Measurements from ENCODE around the gene RAMAC.
"Not testable (repeated sequence)": the region's sequence is repeated elsewhere in the genome, so short reads cannot be mapped to it uniquely, and the experiment has no call there.

RAMAC gene

DNA sequence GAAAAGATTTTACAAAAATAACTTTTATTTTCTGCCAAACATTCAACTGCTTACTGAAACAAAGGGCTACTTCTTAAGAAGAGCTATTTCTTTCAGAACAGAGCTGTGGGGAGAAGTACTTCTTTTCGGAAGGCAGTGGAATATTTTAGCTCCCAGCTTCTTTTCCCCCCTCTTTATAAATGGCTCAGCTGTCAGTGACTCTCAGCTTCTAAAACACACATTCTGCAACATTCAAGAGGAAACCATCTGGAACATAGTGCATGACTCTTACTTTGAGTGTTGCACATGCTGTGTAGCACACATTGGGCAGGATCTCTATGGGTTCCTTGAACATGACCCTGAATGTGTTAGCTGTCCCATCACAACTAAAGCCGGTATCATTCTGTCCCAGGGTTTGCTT lies 32.4 kb downstream of the RAMAC start:
- TF ChIP-seq, protein P1, sequence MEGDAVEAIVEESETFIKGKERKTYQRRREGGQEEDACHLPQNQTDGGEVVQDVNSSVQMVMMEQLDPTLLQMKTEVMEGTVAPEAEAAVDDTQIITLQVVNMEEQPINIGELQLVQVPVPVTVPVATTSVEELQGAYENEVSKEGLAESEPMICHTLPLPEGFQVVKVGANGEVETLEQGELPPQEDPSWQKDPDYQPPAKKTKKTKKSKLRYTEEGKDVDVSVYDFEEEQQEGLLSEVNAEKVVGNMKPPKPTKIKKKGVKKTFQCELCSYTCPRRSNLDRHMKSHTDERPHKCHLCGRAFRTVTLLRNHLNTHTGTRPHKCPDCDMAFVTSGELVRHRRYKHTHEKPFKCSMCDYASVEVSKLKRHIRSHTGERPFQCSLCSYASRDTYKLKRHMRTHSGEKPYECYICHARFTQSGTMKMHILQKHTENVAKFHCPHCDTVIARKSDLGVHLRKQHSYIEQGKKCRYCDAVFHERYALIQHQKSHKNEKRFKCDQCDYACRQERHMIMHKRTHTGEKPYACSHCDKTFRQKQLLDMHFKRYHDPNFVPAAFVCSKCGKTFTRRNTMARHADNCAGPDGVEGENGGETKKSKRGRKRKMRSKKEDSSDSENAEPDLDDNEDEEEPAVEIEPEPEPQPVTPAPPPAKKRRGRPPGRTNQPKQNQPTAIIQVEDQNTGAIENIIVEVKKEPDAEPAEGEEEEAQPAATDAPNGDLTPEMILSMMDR (IDR thresholded peaks at IDR 0.05; ENCODE audit: borderline replicate concordance, control extremely low read depth, extremely low read depth, insufficient read depth, missing control alignments) = no peak

DNA sequence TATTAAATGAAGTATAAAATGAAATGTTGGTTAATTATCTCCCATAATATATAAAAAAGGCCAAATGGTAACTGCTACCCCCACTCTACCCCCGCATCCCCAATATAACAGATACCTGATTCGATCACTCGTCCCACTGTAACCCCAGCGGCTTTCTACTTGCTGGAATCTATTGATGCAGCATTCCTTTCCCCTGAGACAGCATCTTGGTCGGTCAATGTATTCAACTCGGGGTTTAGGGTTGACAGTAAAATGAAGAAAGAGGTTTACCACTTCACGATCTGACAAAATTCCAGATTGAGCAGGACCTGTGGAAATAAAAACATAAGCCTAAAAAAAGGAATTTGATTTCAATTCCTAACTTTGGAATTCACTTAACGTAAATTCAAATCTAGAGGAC lies 44.0 kb downstream of the RAMAC start:
- DNase-seq (ENCODE audit: low spot score) = no peak
- TF ChIP-seq, protein P1 (IDR thresholded peaks at IDR 0.05; ENCODE audit: borderline replicate concordance, control extremely low read depth, extremely low read depth, insufficient read depth, missing control alignments) = no peak
- in situ Hi-C loops (cut with MboI; ENCODE audit: low sequenced_read_pairs, unreplicated experiment) = no loop called here

More for the DNA sequence above, 32.4 kb downstream of the RAMAC start:
- in situ Hi-C loops (cut with MboI; ENCODE audit: low sequenced_read_pairs, unreplicated experiment) = no loop called here
- DNase-seq (ENCODE audit: low spot score) = no peak

DNA sequence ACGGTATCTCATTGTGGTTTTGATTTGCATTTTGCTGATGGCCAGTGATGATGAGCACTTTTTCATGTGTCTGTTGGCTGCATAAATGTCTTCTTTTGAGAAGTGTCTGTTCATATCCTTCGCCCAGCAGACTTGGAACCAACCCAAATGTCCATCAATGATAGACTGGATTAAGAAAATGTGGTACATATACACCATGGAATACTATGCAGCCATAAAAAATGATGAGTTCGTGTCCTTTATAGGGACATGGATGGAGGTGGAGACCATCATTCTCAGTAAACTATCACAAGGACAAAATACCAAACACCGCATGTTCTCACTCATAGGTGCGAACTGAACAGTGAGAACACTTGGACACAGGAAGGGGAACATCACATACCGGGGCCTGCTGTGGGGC lies 45.2 kb downstream of the RAMAC start:
- in situ Hi-C loops (cut with MboI; ENCODE audit: low sequenced_read_pairs, unreplicated experiment); DNase-seq (ENCODE audit: low spot score): not testable (repeated sequence)

DNA sequence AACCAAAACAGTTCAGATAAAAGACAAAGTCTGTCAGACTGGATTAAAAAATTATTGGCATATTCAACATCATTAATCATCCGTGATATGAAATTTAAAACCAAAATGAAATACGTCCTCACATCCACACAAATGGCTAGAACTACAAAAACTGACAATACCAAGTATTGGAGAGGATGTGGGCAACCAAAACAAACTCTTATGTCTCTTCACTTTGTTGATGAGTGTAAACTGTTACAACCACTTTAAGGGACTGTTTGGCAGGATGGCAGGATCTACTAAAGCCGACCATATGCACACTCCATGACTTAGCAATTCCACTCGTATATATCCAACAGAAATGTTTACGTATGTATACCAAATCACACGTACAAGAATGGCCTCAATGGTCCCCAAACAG lies 50.2 kb downstream of the RAMAC start:
- no peak for DNase-seq (ENCODE audit: low spot score)
- TF ChIP-seq, protein P1 (IDR thresholded peaks at IDR 0.05; ENCODE audit: borderline replicate concordance, control extremely low read depth, extremely low read depth, insufficient read depth, missing control alignments) = no peak
- in situ Hi-C loops (cut with MboI; ENCODE audit: low sequenced_read_pairs, unreplicated experiment) = no loop called here

DNA sequence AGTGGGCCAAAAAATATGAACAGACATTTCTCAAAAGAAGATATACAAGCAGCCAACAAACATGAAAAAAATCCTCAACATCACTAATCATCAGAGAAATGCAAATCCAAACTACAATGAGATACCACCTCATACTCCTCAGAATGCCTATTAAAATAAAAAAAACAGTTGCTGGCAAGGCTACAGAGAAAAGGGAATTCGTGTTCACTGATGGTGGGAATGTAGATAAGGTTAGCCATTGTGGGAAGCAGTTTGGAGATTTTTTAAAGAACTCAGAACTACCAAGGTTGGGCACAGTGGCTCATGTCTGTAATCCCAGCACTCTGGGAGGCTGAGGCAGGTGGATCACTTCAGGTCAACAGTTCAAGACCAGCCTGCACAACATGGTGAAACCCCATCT lies 53.2 kb downstream of the RAMAC start:
- in situ Hi-C loops (cut with MboI; ENCODE audit: low sequenced_read_pairs, unreplicated experiment) = no loop called here
- TF ChIP-seq, protein P1 (IDR thresholded peaks at IDR 0.05; ENCODE audit: borderline replicate concordance, control extremely low read depth, extremely low read depth, insufficient read depth, missing control alignments) = no peak
- DNase-seq (ENCODE audit: low spot score) = no peak

Measured in GM13976 (cell line).